NCI-H524 (cell line): ENCODE results near the gene PGAM1.
"Not testable (repeated sequence)": the region's sequence is repeated elsewhere in the genome, so short reads cannot be mapped to it uniquely, and the experiment has no call there.

Experiments used
- DNase-seq, 2 experiments: peaks; one replicate each; lab custom pipeline; 2025; lab: John Stamatoyannopoulos, UW

The PGAM1 gene

GRCh38 chr10:97407952-97408248 is 18.1 kb upstream of the PGAM1 start:
- no peak for DNase-seq

DNA sequence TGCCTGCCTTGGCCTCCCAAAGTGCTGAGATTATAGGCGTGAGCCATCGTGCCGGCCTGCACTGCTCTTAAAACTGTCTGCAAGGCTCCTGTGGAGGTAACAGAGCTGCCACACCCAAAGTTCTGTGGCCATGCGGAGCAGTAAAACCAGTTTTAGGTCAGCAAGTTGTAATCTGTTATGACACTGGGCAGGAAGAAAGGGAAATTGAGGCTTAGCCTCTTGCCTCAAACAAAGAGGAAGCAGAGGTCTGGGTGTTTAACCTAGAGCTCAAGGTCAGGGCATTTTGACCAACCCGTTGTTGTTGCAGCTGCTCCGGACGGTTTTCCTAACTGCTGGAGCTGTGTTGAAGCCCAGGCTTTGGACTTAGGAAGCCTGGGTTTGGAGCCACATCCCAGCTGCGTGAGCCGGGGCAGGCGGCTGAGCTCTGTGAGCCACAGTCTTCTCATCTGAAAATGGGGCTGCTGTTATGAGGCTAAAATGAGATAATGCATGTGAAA is 17.4 kb upstream of the PGAM1 start:
- no peak for DNase-seq

DNA sequence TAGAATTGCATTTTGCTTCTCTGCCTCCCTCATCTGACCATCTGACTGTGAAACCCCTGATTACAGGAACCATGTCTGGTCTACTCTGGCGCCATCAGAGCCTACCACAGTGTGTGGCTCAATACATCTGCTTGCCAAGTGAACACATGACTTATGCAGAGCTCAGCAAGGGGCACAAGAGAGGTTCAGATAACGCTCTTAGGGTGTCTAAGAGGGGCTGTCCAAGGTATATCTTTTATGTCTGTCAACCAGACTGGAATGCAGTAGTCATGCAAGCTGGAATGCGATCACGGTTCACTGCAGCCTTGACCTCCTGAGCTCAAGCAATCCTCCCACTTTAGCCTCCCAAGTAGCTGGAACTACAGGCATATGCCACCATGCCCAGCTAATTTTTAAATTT is 14.6 kb upstream of the PGAM1 start:
- no peak for DNase-seq

DNA sequence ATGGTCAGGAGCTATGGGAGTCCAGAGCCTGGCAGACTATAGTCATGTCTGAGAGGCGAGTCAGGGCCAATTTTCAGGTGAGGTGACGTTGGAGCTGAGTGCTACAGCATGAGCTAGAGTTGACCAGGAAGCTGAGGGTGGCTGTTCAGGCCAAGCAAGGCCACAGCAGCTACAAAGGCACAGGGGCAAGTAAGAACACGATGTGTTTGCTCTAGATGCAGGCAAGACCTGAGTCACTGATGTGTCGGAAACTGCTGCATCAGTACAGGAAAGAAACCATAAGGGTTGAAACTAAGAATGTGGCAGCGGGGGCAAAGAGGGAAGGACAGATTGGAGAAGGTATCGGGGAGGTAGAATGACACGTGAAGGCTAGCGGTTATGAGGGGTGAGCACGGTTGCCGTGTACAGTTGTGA is 13.1 kb upstream of the PGAM1 start:
- no peak for DNase-seq

DNA sequence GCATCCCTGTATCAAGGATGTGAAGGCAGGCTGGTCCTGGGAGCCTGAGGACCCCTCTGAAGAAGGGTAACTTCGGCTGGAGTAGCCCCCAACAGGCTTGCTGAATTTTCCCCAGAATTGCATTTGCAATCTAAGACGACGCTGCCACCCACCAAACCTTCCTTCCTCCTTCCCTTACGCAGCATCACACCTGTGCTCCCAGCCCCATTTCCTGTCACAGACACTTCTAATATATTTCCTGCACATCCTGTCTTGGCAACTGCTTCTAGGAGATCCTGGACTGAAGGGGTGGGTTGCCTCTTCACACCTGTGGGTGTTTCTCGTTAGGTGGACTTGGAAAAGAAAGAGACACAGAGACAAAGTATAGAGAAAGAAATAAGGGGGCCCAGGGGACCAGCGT is 9.4 kb upstream of the PGAM1 start:
- DNase-seq, result no peak

GRCh38 chr10:97423757-97424098 is 2.3 kb upstream of the PGAM1 start:
- DNase-seq, result not testable (repeated sequence)

- DNase-seq, result no peak
Observed at GRCh38 chr10:97426776-97427570, 982 bp downstream of the PGAM1 start.

DNA sequence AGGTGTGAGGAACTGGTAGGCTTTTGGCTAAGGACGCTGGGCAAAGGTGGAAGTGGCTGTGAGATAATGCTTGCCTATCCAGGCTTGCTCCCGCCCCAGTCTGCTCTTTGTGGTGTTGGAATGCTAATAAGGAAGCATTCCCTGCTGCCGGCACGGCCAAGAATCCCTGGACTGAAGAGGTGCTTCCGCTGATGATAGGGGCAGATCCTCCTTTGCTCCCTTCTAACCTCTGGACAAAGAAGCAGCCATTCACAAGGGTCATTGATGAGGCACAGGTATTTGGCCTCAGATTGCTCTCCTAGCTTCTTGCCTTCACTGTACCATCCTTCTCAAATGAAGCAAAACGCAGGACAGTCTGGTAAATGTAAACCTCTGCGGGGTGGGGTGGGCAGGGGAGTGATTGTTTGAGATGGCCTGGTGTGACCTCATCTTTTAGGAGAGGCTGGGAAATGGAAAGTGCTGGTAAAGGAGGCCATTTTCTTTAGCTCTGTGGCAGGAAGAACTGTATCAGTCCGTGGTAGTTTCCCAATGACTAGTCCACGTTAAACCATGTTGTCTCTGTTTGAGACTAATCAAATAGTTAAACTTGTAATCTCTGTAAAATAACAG is 1.7 kb downstream of the PGAM1 start:
- no peak for DNase-seq

DNA sequence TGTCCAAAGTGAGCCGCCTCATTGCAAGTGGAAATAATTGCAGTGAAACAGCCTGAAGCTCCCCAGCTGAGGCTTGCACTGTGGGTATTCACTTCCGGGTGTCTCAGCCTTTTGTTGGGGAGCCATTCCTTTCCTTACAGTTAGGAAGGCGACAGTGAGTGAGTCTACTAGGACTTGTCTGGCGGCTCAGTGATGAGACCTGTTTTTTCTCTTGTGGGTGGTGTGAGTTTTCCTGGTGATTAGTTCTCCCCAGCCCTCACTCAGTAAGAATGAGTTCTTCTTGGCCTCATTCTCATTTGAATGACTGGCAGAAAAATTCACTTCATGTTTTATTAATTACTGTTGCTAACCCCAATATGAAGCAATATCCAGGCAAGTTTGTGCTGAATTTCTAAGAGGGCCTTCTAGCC is 2.6 kb downstream of the PGAM1 start:
- no peak for DNase-seq

DNA sequence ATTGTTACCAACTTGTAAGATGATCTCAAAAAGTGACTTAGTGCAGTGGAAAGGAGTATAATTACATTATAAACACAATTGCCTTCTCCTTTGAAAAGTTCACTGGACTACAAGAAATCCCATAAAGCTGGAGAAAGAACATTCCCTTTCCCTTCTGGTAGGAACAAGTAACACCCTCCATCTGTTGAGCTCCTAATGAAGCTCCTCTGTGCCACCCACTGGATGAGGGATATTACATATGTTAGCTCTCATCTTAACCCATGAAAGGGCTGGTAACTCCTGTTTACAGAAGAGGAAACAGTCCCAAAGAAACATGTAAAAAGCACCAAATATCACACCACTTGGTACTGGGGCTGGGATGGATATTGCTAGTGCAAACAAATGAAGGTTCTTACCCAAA is 8.1 kb downstream of the PGAM1 start:
- DNase-seq, result peak in 1 of 2 experiments; percentile 44

DNA sequence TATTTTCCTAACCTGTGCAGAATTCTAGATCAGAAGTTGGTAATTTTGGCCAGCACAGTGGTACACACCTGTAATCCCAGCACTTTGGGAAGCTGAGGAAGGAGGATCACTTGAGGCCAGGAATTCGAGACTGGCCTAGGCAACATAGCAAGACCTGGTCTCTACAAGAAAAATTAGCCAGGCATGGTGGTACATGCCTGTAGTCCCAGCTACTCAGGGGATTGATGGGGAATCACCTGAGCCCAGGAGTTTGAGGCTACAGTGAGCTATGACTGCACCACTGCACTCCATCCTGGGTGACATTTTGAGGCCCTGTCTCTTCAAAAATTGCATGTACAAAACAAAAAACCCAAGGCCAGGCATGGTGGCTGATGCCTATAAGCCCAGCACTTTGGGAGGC is 8.6 kb downstream of the PGAM1 start:
- DNase-seq, result no peak

GRCh38 chr10:97435211-97435610 is 9.2 kb downstream of the PGAM1 start:
- no peak for DNase-seq

DNA sequence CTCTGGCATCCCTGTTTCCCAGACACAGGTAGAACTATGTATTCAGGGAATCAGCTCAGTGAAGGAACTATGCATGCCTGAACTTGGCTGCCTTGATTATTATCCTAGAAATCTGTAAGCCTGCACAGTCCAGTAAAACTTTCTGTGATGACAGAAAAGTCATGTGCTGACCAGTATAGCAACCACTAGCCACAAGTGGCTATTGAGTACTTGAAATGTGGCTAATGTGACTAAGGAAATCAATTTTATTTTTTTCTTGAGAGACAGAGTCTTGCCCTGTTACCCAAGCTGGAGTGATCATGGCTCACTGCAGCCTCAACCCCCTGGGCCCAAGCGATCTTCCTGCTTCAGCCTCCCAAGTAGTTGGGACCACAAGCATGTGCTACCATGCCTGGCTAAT is 16.3 kb downstream of the PGAM1 start:
- DNase-seq, result no peak

DNA sequence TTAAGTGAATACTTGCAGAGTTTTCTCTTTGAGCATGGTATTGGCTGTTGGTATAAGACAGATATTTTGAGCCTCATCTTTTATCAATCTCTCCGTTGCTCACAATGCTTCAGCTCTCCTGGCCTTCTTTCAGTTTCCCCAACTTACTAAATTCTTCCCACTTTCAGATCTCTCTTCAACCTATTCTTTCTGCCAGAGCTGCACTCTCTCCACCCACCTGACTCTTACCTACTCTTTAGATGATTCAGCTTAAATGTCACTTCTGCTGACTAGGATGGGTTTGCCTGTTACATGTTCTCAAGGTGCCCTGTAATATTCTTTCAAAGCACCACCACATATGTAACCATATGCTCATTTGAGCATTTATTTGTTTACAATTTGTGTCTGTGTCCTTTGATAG is 18.2 kb downstream of the PGAM1 start:
- DNase-seq, result no peak

DNA sequence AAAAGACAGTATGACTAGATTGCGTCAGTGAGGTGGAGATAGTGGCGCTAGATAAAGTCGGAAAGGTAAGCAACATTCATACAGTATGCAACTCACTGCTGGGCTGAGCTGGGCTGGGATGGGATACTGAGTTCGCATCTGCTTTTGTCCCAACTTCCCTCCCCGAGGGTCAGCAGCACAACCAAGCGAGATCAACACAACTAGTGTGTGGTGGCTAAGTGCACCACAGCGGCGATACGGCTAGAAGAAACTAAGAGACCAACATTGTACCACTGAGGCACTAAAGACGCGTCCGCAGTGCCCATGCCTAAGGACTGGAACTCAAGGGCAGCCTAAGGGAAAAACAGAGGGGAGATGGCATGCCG is 19.3 kb downstream of the PGAM1 start:
- DNase-seq, result no peak

- DNase-seq, result peak; percentile 74 to 85
Observed at GRCh38 chr10:97445722-97446639, 20.0 kb downstream of the PGAM1 start, which contains the start of the genes EXOSC1 and ZDHHC16. Gene EXOSC1, minus strand, starts transcription at chr10:97446006. Its CDS starts 21 bp downstream, at chr10:97445985. Gene ZDHHC16, plus strand, starts transcription at chr10:97446175. Its CDS starts 5,501 bp downstream, at chr10:97451676.

- DNase-seq, result no peak
Observed at GRCh38 chr10:97450828-97451227, 24.8 kb downstream of the PGAM1 start.

DNA sequence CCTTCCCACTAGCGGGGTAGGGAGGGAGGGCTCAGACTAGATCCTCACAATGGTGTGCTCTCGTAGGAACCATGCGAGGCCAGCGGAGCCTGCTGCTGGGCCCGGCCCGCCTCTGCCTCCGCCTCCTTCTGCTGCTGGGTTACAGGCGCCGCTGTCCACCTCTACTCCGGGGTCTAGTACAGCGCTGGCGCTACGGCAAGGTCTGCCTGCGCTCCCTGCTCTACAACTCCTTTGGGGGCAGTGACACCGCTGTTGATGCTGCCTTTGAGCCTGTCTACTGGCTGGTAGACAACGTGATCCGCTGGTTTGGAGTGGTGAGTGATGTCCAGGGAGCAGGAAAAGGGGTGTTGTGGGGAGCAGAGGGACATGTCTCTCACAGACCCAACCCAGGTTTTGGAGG is 25.6 kb downstream of the PGAM1 start:
- DNase-seq, result no peak

GRCh38 chr10:97452352-97452751 is 26.4 kb downstream of the PGAM1 start:
- no peak for DNase-seq

DNA sequence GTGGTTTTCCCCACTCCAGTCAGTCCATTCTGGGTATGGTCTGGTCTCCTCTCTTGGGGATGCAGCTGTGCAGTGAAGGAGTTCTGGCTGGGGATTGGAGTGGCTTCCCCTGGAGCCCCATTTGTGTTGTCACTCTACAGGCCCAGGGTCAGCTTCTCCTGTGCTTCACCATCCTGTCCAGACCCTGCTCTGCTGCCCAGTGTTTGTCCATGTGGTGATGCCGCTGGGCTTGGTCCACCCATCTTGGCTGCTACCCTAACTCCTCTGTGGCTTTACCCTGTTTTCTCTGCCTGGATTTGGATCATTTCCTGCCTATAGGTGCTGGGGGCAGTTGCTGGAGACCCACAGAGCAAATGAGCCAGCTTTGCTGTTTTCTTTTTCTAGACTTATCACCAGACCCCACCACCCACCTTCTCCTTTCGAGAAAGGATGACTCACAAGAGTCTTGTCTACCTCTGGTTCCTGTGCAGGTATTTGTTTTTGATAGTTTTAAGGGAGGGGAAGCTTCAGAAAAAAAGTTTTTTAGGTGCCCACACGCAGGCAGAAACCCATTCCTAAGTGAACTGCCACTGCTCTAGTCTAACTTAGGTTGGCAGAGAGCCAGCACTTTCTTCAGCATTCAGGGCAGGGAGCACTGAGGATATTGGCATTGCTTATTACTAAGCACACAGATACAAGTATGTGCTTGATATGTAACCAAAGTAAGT is 28.5 kb downstream of the PGAM1 start:
- DNase-seq, result no peak

GRCh38 chr10:97456034-97456685 is 30.2 kb downstream of the PGAM1 start:
- no peak for DNase-seq

DNA sequence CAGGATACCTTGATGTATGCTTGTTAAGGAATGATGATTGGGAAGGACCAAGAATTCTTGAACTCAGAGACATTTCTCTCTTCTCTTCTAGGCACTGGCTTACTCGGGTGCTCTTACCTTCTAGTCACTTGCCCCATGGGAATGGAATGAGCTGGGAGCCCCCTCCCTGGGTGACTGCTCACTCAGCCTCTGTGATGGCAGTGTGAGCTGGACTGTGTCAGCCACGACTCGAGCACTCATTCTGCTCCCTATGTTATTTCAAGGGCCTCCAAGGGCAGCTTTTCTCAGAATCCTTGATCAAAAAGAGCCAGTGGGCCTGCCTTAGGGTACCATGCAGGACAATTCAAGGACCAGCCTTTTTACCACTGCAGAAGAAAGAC is 30.7 kb downstream of the PGAM1 start:
- no peak for DNase-seq
